A673 (cell line): ENCODE results near the gene TAF4. TPM values are rescaled to one million over a fixed set of nuclear protein-coding genes. Genes with fewer than 3 reads are reported as not detected.

Experiments used
- BruUV-seq: library from RNA; stranded (reverse); fragments of 400-500 nt; replicated peaks from 2 replicates; lab custom pipeline; 2021; lab: Mats Ljungman, UMichigan
- CTCF ChIA-PET: fragments of 300-600 bp; sonication (Branson Sonifier 250); formaldehyde crosslinking; loops from one replicate; lab custom pipeline; 2022; ENCODE audit warnings: antibody characterized with exemption; lab: Charles Lee
- POLR2A ChIA-PET: fragments of 300-600 bp; sonication (Branson Sonifier 250); formaldehyde crosslinking; loops from one replicate; lab custom pipeline; 2022; ENCODE audit warnings: antibody characterized with exemption; ENCODE audit not compliant: low non-redundant PET; lab: Charles Lee
- DNase-seq: peaks from one replicate; pipeline ENCODE4 v3.0.0-alpha.2; 2015; ENCODE audit warnings: low spot score
- H3K27ac ChIP-seq: fragments of 200-600 bp; sonication (generic); 2 replicates; pipeline ENCODE4 v1.5.1; 2016; ENCODE audit warnings: mixed run types, low read depth, mild to moderate bottlenecking, mixed read lengths, antibody characterized with exemption, low read length; ENCODE audit not compliant: poor library complexity, severe bottlenecking
- H3K27me3 ChIP-seq: fragments of 200-600 bp; sonication (generic); replicated peaks from 2 replicates; pipeline ENCODE4 v1.6.1; 2017; ENCODE audit warnings: mixed run types, low read depth, mild to moderate bottlenecking, mixed read lengths, antibody characterized with exemption, low read length; ENCODE audit not compliant: insufficient read depth, poor library complexity
- H3K36me3 ChIP-seq: fragments of 200-600 bp; sonication (generic); 2 replicates; pipeline ENCODE4 v1.6.1; 2016; ENCODE audit warnings: mixed run types, mild to moderate bottlenecking, mixed read lengths, antibody characterized with exemption, low read length; ENCODE audit not compliant: insufficient read depth, poor library complexity, severe bottlenecking
- H3K4me1 ChIP-seq: fragments of 200-600 bp; sonication (generic); 2 replicates; pipeline ENCODE4 v1.6.1; 2017; ENCODE audit warnings: mixed run types, mild to moderate bottlenecking, mixed read lengths, antibody characterized with exemption, low read length; ENCODE audit not compliant: insufficient read depth, poor library complexity, severe bottlenecking
- H3K4me3 ChIP-seq: fragments of 200-600 bp; sonication (generic); 2 replicates; pipeline ENCODE4 v1.5.1; 2016; ENCODE audit warnings: low read depth, mixed run types, mild to moderate bottlenecking, mixed read lengths, low read length; ENCODE audit not compliant: poor library complexity, severe bottlenecking
- H3K9me3 ChIP-seq: fragments of 200-600 bp; sonication (generic); 2 replicates; pipeline ENCODE4 v1.6.1; 2016; ENCODE audit warnings: mixed run types, low read depth, mild to moderate bottlenecking, mixed read lengths, antibody characterized with exemption, low read length; ENCODE audit not compliant: poor library complexity, severe bottlenecking
- EZH2 ChIP-seq: fragments of 200-600 bp; sonication (generic); IDR thresholded peaks from 2 replicates; pipeline ENCODE4 v1.6.1; 2017; ENCODE audit warnings: borderline replicate concordance, low read depth, mild to moderate bottlenecking, mixed read lengths, antibody characterized with exemption, low read length; ENCODE audit not compliant: poor library complexity, severe bottlenecking
- intact Hi-C: fragments of 100-400 bp; cut with micrococcal nuclease; formaldehyde crosslinking; loops from one replicate; pipeline ENCODE4 v1.10.0; 2022; ENCODE audit not compliant: unreplicated experiment
- total RNA-seq: library from RNA; stranded (reverse); gene quantifications from 2 replicates; pipeline ENCODE4 v1.2.3, GENCODE V29; 2021
- TF ChIP-seq, protein P1 (sequence below): fragments of 300-800, 200-600 bp; sonication (generic); conservative IDR thresholded peaks from 2 replicates; pipeline ENCODE4 v1.5.1; 2017; ENCODE audit warnings: low read depth, mild to moderate bottlenecking, antibody characterized with exemption, low read length, moderate library complexity, mixed read lengths

The TAF4 gene
- total RNA-seq, 1 experiment from 2014 or later = 37.0 TPM

GRCh38 chr20:62052842-62053464, 12.7 kb downstream of the TAF4 start:
- Histone ChIP-seq H3K27ac (no peak overlapping the region), H3K4me3 (no peak overlapping the region), H3K27me3 (no peaks in the 10 kb centered on the region), H3K9me3 (no peaks in the 10 kb centered on the region), H3K4me1 (no peaks in the 10 kb centered on the region), H3K36me3 (no peaks in the 10 kb centered on the region)
- ChIA-PET POLR2A (no interaction called here), CTCF (interaction anchor here (0.6 kb wide), 1 partner anchor 1990 kb away, joined by 13 read pairs; no protein-coding TSS in a partner anchor)
- BruUV-seq = no TSS peak
- DNase-seq = no peak
- intact Hi-C loops = no loop called here
- TF ChIP-seq, protein P1, sequence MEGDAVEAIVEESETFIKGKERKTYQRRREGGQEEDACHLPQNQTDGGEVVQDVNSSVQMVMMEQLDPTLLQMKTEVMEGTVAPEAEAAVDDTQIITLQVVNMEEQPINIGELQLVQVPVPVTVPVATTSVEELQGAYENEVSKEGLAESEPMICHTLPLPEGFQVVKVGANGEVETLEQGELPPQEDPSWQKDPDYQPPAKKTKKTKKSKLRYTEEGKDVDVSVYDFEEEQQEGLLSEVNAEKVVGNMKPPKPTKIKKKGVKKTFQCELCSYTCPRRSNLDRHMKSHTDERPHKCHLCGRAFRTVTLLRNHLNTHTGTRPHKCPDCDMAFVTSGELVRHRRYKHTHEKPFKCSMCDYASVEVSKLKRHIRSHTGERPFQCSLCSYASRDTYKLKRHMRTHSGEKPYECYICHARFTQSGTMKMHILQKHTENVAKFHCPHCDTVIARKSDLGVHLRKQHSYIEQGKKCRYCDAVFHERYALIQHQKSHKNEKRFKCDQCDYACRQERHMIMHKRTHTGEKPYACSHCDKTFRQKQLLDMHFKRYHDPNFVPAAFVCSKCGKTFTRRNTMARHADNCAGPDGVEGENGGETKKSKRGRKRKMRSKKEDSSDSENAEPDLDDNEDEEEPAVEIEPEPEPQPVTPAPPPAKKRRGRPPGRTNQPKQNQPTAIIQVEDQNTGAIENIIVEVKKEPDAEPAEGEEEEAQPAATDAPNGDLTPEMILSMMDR = no peak
- TF ChIP-seq EZH2 = no peak

- Histone ChIP-seq H3K4me1 (no peaks in the 10 kb centered on the region), H3K36me3 (no peaks in the 10 kb centered on the region), H3K4me3 (no peak overlapping the region), H3K27me3 (no peaks in the 10 kb centered on the region), H3K9me3 (no peaks in the 10 kb centered on the region), H3K27ac (no peak overlapping the region)
- BruUV-seq = no TSS peak
- intact Hi-C loops = no loop called here
- ChIA-PET CTCF (no interaction called here), POLR2A (no interaction called here)
- no peak for TF ChIP-seq EZH2
- TF ChIP-seq, protein P1 = no peak
- no peak for DNase-seq
These were observed 13.3 kb downstream of the TAF4 start for GRCh38 chr20:62052336-62052841.

- no TSS peak for BruUV-seq
These were observed 14.0 kb downstream of the TAF4 start for GRCh38 chr20:62051546-62052255.

More at GRCh38 chr20:62051546-62052255, 14.0 kb downstream of the TAF4 start:
- Histone ChIP-seq H3K27ac (no peak overlapping the region), H3K36me3 (no peaks in the 10 kb centered on the region), H3K9me3 (no peaks in the 10 kb centered on the region), H3K4me3 (no peak overlapping the region), H3K27me3 (no peaks in the 10 kb centered on the region), H3K4me1 (no peaks in the 10 kb centered on the region)
- TF ChIP-seq EZH2 = no peak
- TF ChIP-seq, protein P1 = no peak
- ChIA-PET CTCF (no interaction called here), POLR2A (no interaction called here)
- intact Hi-C loops = no loop called here
- no peak for DNase-seq
